SK-N-SH (cell line): Measurements from ENCODE around the gene PHF1.

Experiments
- EZH2phosphoT487 ChIP-seq: fragments of 200-600 bp; sonication (generic); IDR thresholded peaks from 2 replicates; pipeline ENCODE4 v1.6.1; 2017; ENCODE audit warnings: low read depth, mixed run types, mild to moderate bottlenecking, antibody characterized with exemption, moderate library complexity, borderline replicate concordance
- MEF2A ChIP-seq: IDR thresholded peaks from 2 replicates; pipeline ENCODE4 v1.4.0; 2012; ENCODE audit warnings: low read depth, borderline replicate concordance
- POLR2AphosphoS5 ChIP-seq: IDR thresholded peaks from 2 replicates; pipeline ENCODE4 v1.6.1; 2012; ENCODE audit warnings: low read depth, low read length
- RCOR1 ChIP-seq: fragments of 150-350 bp; IDR thresholded peaks from 2 replicates; pipeline ENCODE4 v1.6.1; 2017; ENCODE audit warnings: antibody characterized with exemption, low read length
- RXRA ChIP-seq: IDR thresholded peaks from 2 replicates; pipeline ENCODE4 v1.4.0; 2012; ENCODE audit warnings: low read depth, mild to moderate bottlenecking, borderline replicate concordance
- TF ChIP-seq, protein P1 (sequence below): fragments of 200-600 bp; sonication (generic); IDR thresholded peaks from 2 replicates; pipeline ENCODE4 v1.6.1; 2017; ENCODE audit warnings: antibody characterized with exemption, mild to moderate bottlenecking, moderate library complexity

DNA sequence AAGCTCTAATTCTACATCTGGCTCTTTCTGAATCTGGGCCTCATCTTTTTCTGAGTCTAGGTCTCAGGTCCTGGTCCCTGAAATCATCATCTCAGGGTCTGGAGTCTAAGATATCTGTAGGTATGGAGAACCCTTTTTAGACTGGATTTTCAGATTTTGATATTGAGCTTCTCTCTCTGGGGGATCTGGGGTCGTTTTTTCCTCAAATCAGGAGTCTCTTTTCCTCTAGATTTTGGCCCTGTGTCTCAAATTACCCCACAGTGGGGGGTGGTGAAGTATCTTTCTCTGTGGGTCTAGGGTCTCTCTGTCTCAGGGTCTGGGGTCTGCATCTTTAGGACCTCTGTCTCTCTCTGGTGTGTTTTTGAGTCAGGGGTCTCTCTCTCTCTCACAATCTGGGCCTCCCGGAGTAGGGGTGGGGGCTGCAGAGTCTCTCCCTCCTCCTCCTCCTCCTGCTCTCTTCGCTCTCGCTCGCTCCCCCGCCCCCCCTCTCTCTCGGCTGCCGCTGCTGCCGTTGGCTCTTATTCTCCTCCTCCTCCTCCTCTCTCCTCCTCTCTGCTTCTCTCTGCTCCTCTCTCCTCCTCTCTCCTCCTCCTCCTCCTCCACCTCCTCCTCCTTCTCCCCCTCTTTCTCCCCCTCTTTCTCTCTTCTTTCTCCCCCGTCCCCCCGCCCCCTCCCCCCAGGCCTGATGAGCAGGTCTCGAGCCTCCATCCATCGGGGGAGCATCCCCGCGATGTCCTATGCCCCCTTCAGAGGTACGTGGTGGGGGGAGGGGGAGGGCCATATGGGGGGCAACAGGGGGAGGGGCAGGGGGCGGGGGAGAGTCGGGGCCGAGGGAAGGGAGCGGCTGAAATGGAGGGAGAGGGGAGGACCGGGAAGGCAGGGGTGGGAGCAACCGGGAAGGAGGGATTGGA is 9.0 kb downstream of the PHF1 start, which contains the start of gene SYNGAP1:
- TF ChIP-seq EZH2phosphoT487 (no peak), RXRA (no peak), MEF2A (no peak), RCOR1 (no peak), POLR2AphosphoS5 (no peak)
- TF ChIP-seq, protein P1, sequence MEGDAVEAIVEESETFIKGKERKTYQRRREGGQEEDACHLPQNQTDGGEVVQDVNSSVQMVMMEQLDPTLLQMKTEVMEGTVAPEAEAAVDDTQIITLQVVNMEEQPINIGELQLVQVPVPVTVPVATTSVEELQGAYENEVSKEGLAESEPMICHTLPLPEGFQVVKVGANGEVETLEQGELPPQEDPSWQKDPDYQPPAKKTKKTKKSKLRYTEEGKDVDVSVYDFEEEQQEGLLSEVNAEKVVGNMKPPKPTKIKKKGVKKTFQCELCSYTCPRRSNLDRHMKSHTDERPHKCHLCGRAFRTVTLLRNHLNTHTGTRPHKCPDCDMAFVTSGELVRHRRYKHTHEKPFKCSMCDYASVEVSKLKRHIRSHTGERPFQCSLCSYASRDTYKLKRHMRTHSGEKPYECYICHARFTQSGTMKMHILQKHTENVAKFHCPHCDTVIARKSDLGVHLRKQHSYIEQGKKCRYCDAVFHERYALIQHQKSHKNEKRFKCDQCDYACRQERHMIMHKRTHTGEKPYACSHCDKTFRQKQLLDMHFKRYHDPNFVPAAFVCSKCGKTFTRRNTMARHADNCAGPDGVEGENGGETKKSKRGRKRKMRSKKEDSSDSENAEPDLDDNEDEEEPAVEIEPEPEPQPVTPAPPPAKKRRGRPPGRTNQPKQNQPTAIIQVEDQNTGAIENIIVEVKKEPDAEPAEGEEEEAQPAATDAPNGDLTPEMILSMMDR: no peak
